Karpas-422 (cell line): Measurements from ENCODE around the gene ADCK1. TPM values are rescaled to one million over a fixed set of nuclear protein-coding genes. Genes with fewer than 3 reads are reported as not detected.

ENCODE experiments used
- DNase-seq: peaks from one replicate; pipeline ENCODE4 v3.0.0-alpha.2; 2015
- H2AFZ ChIP-seq: fragments of 200-600 bp; sonication (generic); 2 replicates; pipeline ENCODE4 v1.6.1; 2014; ENCODE audit warnings: antibody characterized with exemption, low read length, mixed read lengths
- H3K27ac ChIP-seq: fragments of 200-600 bp; sonication (generic); 2 replicates; pipeline ENCODE4 v1.5.1; 2014; ENCODE audit warnings: mild to moderate bottlenecking, low read length, moderate library complexity
- H3K27me3 ChIP-seq: fragments of 200-600 bp; sonication (generic); 2 replicates; pipeline ENCODE4 v1.6.1; 2014; ENCODE audit warnings: low read length, mixed read lengths
- H3K36me3 ChIP-seq: fragments of 200-600 bp; sonication (generic); 2 replicates; pipeline ENCODE4 v1.6.1; 2014; ENCODE audit warnings: low read length, mixed read lengths; ENCODE audit not compliant: insufficient read depth
- H3K4me1 ChIP-seq: fragments of 200-600 bp; sonication (generic); 2 replicates; pipeline ENCODE4 v1.6.1; 2014; ENCODE audit warnings: mild to moderate bottlenecking, low read length, mixed read lengths
- H3K4me2 ChIP-seq: fragments of 200-600 bp; sonication (generic); 2 replicates; pipeline ENCODE4 v1.6.1; 2014; ENCODE audit warnings: low read length, low read depth, mild to moderate bottlenecking; ENCODE audit not compliant: poor library complexity, severe bottlenecking
- H3K4me3 ChIP-seq: fragments of 200-600 bp; sonication (generic); 2 replicates; pipeline ENCODE4 v1.5.1; 2014; ENCODE audit warnings: mild to moderate bottlenecking, antibody characterized with exemption, low read length, mixed read lengths
- H3K79me2 ChIP-seq: fragments of 200-600 bp; sonication (generic); 2 replicates; pipeline ENCODE4 v1.6.1; 2014; ENCODE audit warnings: mild to moderate bottlenecking, low read length, mixed read lengths
- H3K9ac ChIP-seq: fragments of 200-600 bp; sonication (generic); 2 replicates; pipeline ENCODE4 v1.6.0; 2014; ENCODE audit warnings: low read length
- H3K9me2 ChIP-seq: fragments of 200-600 bp; sonication (generic), shearing (Covaris generic); replicated peaks from 2 replicates; pipeline ENCODE4 v1.6.0; 2014; ENCODE audit warnings: mild to moderate bottlenecking, low read length, moderate library complexity; ENCODE audit not compliant: insufficient read depth
- H3K9me3 ChIP-seq: fragments of 300-700, 200-600 bp; sonication (generic); 2 replicates; pipeline ENCODE4 v1.6.1; 2014; ENCODE audit warnings: low read length, mixed read lengths
- H4K20me1 ChIP-seq: fragments of 200-600 bp; sonication (generic); 2 replicates; pipeline ENCODE4 v1.6.1; 2014; ENCODE audit warnings: mild to moderate bottlenecking, antibody characterized with exemption, low read length, low read depth; ENCODE audit not compliant: insufficient read depth
- total RNA-seq: library from RNA; depleted of rRNA; stranded (reverse); fragments of >200 nt; shearing (Covaris generic); gene quantifications from 2 replicates; pipeline ENCODE4 v1.2.3, GENCODE V29; 2014; ENCODE audit warnings: low replicate concordance

Gene ADCK1
- total RNA-seq, 1 experiment from 2014 or later: 9.7 TPM

GRCh38 chr14:77843651-77844050, 43.7 kb downstream of the ADCK1 start:
- Histone ChIP-seq H3K27me3 (no peaks in the 10 kb centered on the region), H3K9me2 (no peaks in the 10 kb centered on the region), H3K4me2 (no peak overlapping the region), H3K36me3 (no peaks in the 10 kb centered on the region), H3K79me2 (no peaks in the 10 kb centered on the region), H3K9ac (no peak overlapping the region), H3K27ac (no peak overlapping the region), H3K9me3 (no peaks in the 10 kb centered on the region), H3K4me1 (no peaks in the 10 kb centered on the region), H3K4me3 (no peak overlapping the region), H4K20me1 (no peaks in the 10 kb centered on the region), H2AFZ (no peak overlapping the region)
- DNase-seq: no peak

- Histone ChIP-seq H3K9me3 (no peaks in the 10 kb centered on the region), H3K27ac (no peak overlapping the region), H3K4me2 (no peak overlapping the region), H3K27me3 (no peaks in the 10 kb centered on the region), H3K36me3 (no peaks in the 10 kb centered on the region), H3K4me1 (no peaks in the 10 kb centered on the region), H3K9me2 (no peaks in the 10 kb centered on the region), H3K4me3 (no peak overlapping the region), H3K79me2 (no peaks in the 10 kb centered on the region), H2AFZ (no peak overlapping the region), H4K20me1 (no peaks in the 10 kb centered on the region), H3K9ac (no peak overlapping the region)
- no peak for DNase-seq
These were observed 44.9 kb downstream of the ADCK1 start for GRCh38 chr14:77844802-77845201.

GRCh38 chr14:77848031-77848430, 48.1 kb downstream of the ADCK1 start:
- Histone ChIP-seq H3K4me1 (no peaks in the 10 kb centered on the region), H3K79me2 (no peaks in the 10 kb centered on the region), H2AFZ (no peak overlapping the region), H3K9me2 (no peaks in the 10 kb centered on the region), H3K9me3 (peaks cover 1% of the 10 kb centered on the region; the same call in 1 of the 2 replicates), H3K36me3 (no peaks in the 10 kb centered on the region), H3K27ac (no peak overlapping the region), H3K27me3 (no peaks in the 10 kb centered on the region), H3K4me3 (no peak overlapping the region), H4K20me1 (no peaks in the 10 kb centered on the region), H3K9ac (no peak overlapping the region), H3K4me2 (no peak overlapping the region)
- no peak for DNase-seq

- no peak overlapping the region for H3K27ac ChIP-seq
- H4K20me1 ChIP-seq: no peaks in the 10 kb centered on the region
- no peaks in the 10 kb centered on the region for H3K27me3 ChIP-seq
- no peak overlapping the region for H2AFZ ChIP-seq
- H3K9ac ChIP-seq: no peak overlapping the region
- no peaks in the 10 kb centered on the region for H3K9me2 ChIP-seq
- no peak overlapping the region for H3K4me3 ChIP-seq
- DNase-seq: no peak
- H3K4me1 ChIP-seq: no peaks in the 10 kb centered on the region
- H3K79me2 ChIP-seq: no peaks in the 10 kb centered on the region
- H3K36me3 ChIP-seq: no peaks in the 10 kb centered on the region
- H3K4me2 ChIP-seq: no peak overlapping the region
- peaks cover 4% of the 10 kb centered on the region; the same call in 1 of the 2 replicates for H3K9me3 ChIP-seq
These were observed 49.8 kb downstream of the ADCK1 start for GRCh38 chr14:77849711-77850110.

- Histone ChIP-seq H3K9ac (no peak overlapping the region), H3K4me3 (no peak overlapping the region), H3K4me2 (no peak overlapping the region), H3K27ac (no peak overlapping the region), H3K36me3 (no peaks in the 10 kb centered on the region), H2AFZ (no peak overlapping the region), H3K9me3 (peaks cover 4% of the 10 kb centered on the region; the same call in 1 of the 2 replicates), H4K20me1 (no peaks in the 10 kb centered on the region), H3K79me2 (no peaks in the 10 kb centered on the region), H3K9me2 (no peaks in the 10 kb centered on the region), H3K27me3 (no peaks in the 10 kb centered on the region), H3K4me1 (no peaks in the 10 kb centered on the region)
- DNase-seq: no peak
These were observed 54.0 kb downstream of the ADCK1 start for GRCh38 chr14:77853919-77854318.

GRCh38 chr14:77856941-77857340, 57.0 kb downstream of the ADCK1 start:
- no peak overlapping the region for H2AFZ ChIP-seq
- no peaks in the 10 kb centered on the region for H3K36me3 ChIP-seq
- no peaks in the 10 kb centered on the region for H3K27me3 ChIP-seq
- peaks cover 4% of the 10 kb centered on the region; the same call in 1 of the 2 replicates for H3K9me3 ChIP-seq
- DNase-seq: no peak
- no peaks in the 10 kb centered on the region for H3K4me1 ChIP-seq
- H3K79me2 ChIP-seq: no peaks in the 10 kb centered on the region
- H3K9ac ChIP-seq: no peak overlapping the region
- H3K4me3 ChIP-seq: no peak overlapping the region
- H3K9me2 ChIP-seq: no peaks in the 10 kb centered on the region
- H3K4me2 ChIP-seq: no peak overlapping the region
- no peaks in the 10 kb centered on the region for H4K20me1 ChIP-seq
- no peak overlapping the region for H3K27ac ChIP-seq

GRCh38 chr14:77859934-77860570, 60.1 kb downstream of the ADCK1 start:
- Histone ChIP-seq H3K4me1 (peaks cover 7% of the 10 kb centered on the region), H3K27ac (no peak overlapping the region), H3K79me2 (no peaks in the 10 kb centered on the region), H3K9me2 (no peaks in the 10 kb centered on the region), H3K4me2 (no peak overlapping the region), H3K9ac (no peak overlapping the region), H3K27me3 (no peaks in the 10 kb centered on the region), H3K36me3 (no peaks in the 10 kb centered on the region), H3K4me3 (no peak overlapping the region), H2AFZ (no peak overlapping the region), H4K20me1 (no peaks in the 10 kb centered on the region), H3K9me3 (no peaks in the 10 kb centered on the region)
- no peak for DNase-seq

- H3K36me3 ChIP-seq: no peaks in the 10 kb centered on the region
- no peak overlapping the region for H3K4me2 ChIP-seq
- no peaks in the 10 kb centered on the region for H3K9me2 ChIP-seq
- DNase-seq: no peak
- H3K4me3 ChIP-seq: no peak overlapping the region
- H3K9me3 ChIP-seq: no peaks in the 10 kb centered on the region
- H3K9ac ChIP-seq: no peak overlapping the region
- H2AFZ ChIP-seq: no peak overlapping the region
- no peak overlapping the region for H3K27ac ChIP-seq
- H4K20me1 ChIP-seq: no peaks in the 10 kb centered on the region
- peaks cover 7% of the 10 kb centered on the region for H3K4me1 ChIP-seq
- H3K27me3 ChIP-seq: no peaks in the 10 kb centered on the region
- H3K79me2 ChIP-seq: no peaks in the 10 kb centered on the region
These were observed 61.3 kb downstream of the ADCK1 start for GRCh38 chr14:77861201-77861600.
